ENCODE measurements around the gene CR1.

GRCh38 chr1:207649865-207650580, 154.1 kb downstream of the CR1 start:
- no peak for TF ChIP-seq POLR2AphosphoS5 (IDR thresholded peaks at IDR 0.05)
- no peak for TF ChIP-seq POLR2A (IDR thresholded peaks at IDR 0.05)

Measured in transverse colon (tissue), 3 donors.